ENCODE measurements around the gene NPEPL1. TPM values are rescaled to one million over a fixed set of nuclear protein-coding genes. Genes with fewer than 3 reads are reported as not detected.
"Not testable (repeated sequence)": the region's sequence is repeated elsewhere in the genome, so short reads cannot be mapped to it uniquely, and the experiment has no call there.

The NPEPL1 gene
- total and polyA plus RNA-seq, 2 of the 8 experiments (the other 6 are each of a cell fraction or from before 2014, with no cell fraction given), result 12.4 to 26.8 TPM

DNA sequence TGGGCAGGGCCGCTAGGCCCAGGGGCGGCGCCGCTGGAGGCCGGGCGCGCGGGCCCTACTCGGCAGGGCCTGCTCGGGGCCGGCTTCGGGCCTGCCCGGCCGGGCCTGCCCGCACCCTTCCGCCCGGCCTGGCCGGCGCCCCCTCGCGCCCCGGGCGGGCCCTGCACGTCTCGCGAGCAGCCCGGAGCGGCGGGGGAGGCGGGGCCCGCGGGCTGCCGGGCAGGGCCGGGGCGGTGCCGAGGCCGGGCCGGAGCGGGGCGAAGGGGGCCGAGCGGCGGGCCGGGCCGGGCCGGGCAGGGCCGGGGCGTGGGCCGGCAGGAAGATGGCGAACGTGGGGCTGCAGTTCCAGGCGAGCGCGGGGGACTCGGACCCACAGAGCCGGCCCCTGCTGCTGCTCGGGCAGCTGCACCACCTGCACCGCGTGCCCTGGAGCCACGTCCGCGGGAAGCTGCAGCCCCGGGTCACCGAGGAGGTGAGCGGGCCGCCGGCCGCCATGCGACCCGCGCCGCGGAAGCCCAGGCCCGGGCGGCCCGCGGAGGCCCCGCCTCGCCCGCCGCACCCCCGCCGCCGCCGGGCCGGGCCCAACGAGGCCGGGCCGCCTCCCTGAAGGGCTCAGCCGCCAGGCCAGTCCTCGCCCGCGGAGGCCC lies at the start of gene NPEPL1 (continued):
- TF ChIP-seq MAX (IDR thresholded peaks at IDR 0.05) (peak; percentile 58; the same call in 1 of the 2 replicates), RAD21 (IDR thresholded peaks at IDR 0.05 in 1 of 2, conservative IDR thresholded peaks at IDR 0.05 in 1 of 2; ENCODE audit: low read depth in 2 of 2, low read length in 2 of 2) (peak in 1 of 2 experiments; percentile 44; a peak in 1 of 4 replicates)

- not testable (repeated sequence) for H3K4me1 ChIP-seq (replicated peaks in 1 of 4; ENCODE audit: control insufficient read depth in 3 of 4, insufficient read depth in 4 of 4, low read length in 3 of 4); H3K14ac ChIP-seq (ENCODE audit: insufficient read length); H4K91ac ChIP-seq (replicated peaks; ENCODE audit: insufficient read length, low read length); H3K56ac ChIP-seq (replicated peaks; ENCODE audit: insufficient read length, low read depth, low read length); H2BK12ac ChIP-seq (ENCODE audit: low read depth, low read length); H3K23me2 ChIP-seq (ENCODE audit: low read depth, low read length); H3K4me3 ChIP-seq (ENCODE audit: extremely low read depth in 1 of 4, insufficient read depth in 2 of 4, low read depth in 3 of 4, low read length in 4 of 4); H3K9me3 ChIP-seq (ENCODE audit: insufficient read depth in 2 of 2, low read depth in 1 of 2, low read length in 1 of 2); H2BK15ac ChIP-seq (ENCODE audit: low read length); H3K79me2 ChIP-seq (ENCODE audit: control insufficient read depth in 1 of 2, insufficient read depth in 2 of 2, low read length in 2 of 2); H3K27ac ChIP-seq (ENCODE audit: low read depth, low read length); H4K8ac ChIP-seq (ENCODE audit: extremely low read depth, insufficient read depth, low read length); H2BK5ac ChIP-seq (ENCODE audit: low read depth, low read length); DNase-seq (ENCODE audit: low read depth in 1 of 2, low spot score in 2 of 2); H3K4me2 ChIP-seq (ENCODE audit: insufficient read depth in 1 of 2, low read depth in 2 of 2, low read length in 2 of 2); H2AK5ac ChIP-seq (ENCODE audit: low read depth, low read length); FAIRE-seq; H3K18ac ChIP-seq (ENCODE audit: extremely low read depth, low read length); H3K9ac ChIP-seq (replicated peaks in 1 of 4; ENCODE audit: extremely low read depth in 1 of 4, low read depth in 3 of 4, low read length in 3 of 4); H3K27me3 ChIP-seq (replicated peaks in 1 of 4; ENCODE audit: control insufficient read depth in 3 of 4, extremely low read depth in 1 of 4, insufficient read depth in 3 of 4, low read length in 3 of 4); H4K5ac ChIP-seq (ENCODE audit: insufficient read length, low read depth, low read length); H2AFZ ChIP-seq (ENCODE audit: low read length); H3K23ac ChIP-seq (ENCODE audit: insufficient read length); H3K4ac ChIP-seq (replicated peaks; ENCODE audit: insufficient read length, low read depth, low read length); H2BK20ac ChIP-seq (ENCODE audit: low read length); H3K36me3 ChIP-seq (ENCODE audit: control insufficient read depth in 2 of 4, insufficient read depth in 4 of 4, low read length in 3 of 4); H4K20me1 ChIP-seq (replicated peaks in 1 of 2; ENCODE audit: control insufficient read depth in 1 of 2, insufficient read depth in 2 of 2, low read length in 2 of 2); H3K79me1 ChIP-seq (ENCODE audit: low read depth, low read length); H2BK120ac ChIP-seq (replicated peaks; ENCODE audit: low read depth, low read length)
- ChIA-PET POLR2A (ENCODE audit: partially characterized antibody) (interaction anchor here (0.6 to 1.9 kb wide), 3 partner anchors 54 to 841 kb away, joined by 3 to 4 read pairs (median 4); no protein-coding TSS in a partner anchor), CTCF (ENCODE audit: partially characterized antibody) (interaction anchor here (1.0 to 1.5 kb wide), 3 partner anchors 8 to 95 kb away, joined by 3 to 6 read pairs (median 6); no protein-coding TSS in a partner anchor)
- 85% methylated on average over 7 of the region's 9 CpGs; no CpG with 5 or more reads in 1 of the 2 experiments for WGBS, 2 experiments (ENCODE audit: extremely low coverage in 1 of 2, insufficient coverage in 1 of 2, insufficient read length in 1 of 2, insufficient replicate concordance in 2 of 2, low coverage in 1 of 2, low lambda C conversion rate in 2 of 2, missing lambda C conversion rate in 1 of 2)
Observed at GRCh38 chr20:58642896-58643295, 49.7 kb upstream of the NPEPL1 start.

Data from H1 (cell line).